ENCODE results near the gene CELSR1. TPM values are rescaled to one million over a fixed set of nuclear protein-coding genes. Genes with fewer than 3 reads are reported as not detected.

CELSR1 gene
- total RNA-seq, 1 experiment from 2014 or later, result 22.6 TPM

DNA sequence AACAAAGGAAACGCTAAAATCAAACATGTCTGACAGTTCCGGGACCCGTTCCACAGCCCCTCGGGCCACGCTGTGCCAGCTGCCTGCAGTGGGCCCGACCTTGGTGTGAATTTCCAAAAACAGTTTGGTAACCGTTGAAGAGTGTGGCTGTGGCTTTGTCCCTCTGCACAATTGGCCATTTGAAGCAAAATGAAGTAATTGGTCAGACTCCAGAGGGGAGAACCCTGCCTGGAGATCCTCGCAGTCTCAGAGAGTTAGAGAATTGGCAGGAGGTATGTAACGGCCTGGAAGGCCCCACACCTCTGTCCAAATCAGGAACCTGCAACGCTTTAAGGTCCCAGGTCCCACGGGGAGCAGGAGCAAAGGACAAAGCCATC lies 175.6 kb downstream of the CELSR1 start:
- H3K27me3 Mint-ChIP-seq (ENCODE audit: low read depth), result no peaks in the 10 kb centered on the region; the same call in 1 of the 2 replicates
- no peak overlapping the region for H4K5ac ChIP-seq (ENCODE audit: insufficient read length, low read depth, low read length)
- H3K27ac ChIP-seq (ENCODE audit: insufficient read length, low read depth, low read length), result no peak overlapping the region
- no peak overlapping the region for H3K14ac ChIP-seq (ENCODE audit: insufficient read depth, low read length)
- no peaks in the 10 kb centered on the region; the same call in 1 of the 2 replicates for H3K4me1 ChIP-seq (ENCODE audit: insufficient read depth, low read length)
- no peaks in the 10 kb centered on the region for H4K20me1 ChIP-seq (ENCODE audit: control insufficient read depth, insufficient read depth, insufficient read length)
- no peak overlapping the region for H3K18ac ChIP-seq (ENCODE audit: insufficient read length, low read depth, low read length)
- H2AK5ac ChIP-seq (ENCODE audit: insufficient read length, low read length), result no peak overlapping the region
- no peaks in the 10 kb centered on the region for H3K23me2 ChIP-seq (ENCODE audit: insufficient read length, low read depth, low read length, poor library complexity, severe bottlenecking)
- no peak overlapping the region; a peak in 1 of 7 replicates for H3K27ac Mint-ChIP-seq
- no peak overlapping the region for H3K56ac ChIP-seq (ENCODE audit: insufficient read length, low read depth, low read length)
- H3K79me2 ChIP-seq (ENCODE audit: insufficient read depth, low read length), result no peaks in the 10 kb centered on the region
- H2BK120ac ChIP-seq (ENCODE audit: low read depth, low read length, poor library complexity, severe bottlenecking), result no peak overlapping the region
- H2BK5ac ChIP-seq (ENCODE audit: insufficient read length, low read length), result no peak overlapping the region
- H3K4ac ChIP-seq (ENCODE audit: low read depth, low read length), result no peak overlapping the region
- no peak overlapping the region for H4K8ac ChIP-seq (replicated peaks; ENCODE audit: insufficient read length, low read depth, low read length)
- peaks cover 11 to 47% (median 46%) of the 10 kb centered on the region in 3 experiments; a peak in 6 of 7 replicates for H3K36me3 Mint-ChIP-seq (ENCODE audit: insufficient read depth in 1 of 3, low read depth in 3 of 3)
- H3K4me2 ChIP-seq (ENCODE audit: insufficient read depth, insufficient read length, low read length), result no peak overlapping the region
- H3K4me3 Mint-ChIP-seq, result no peak overlapping the region
- H3K27me3 ChIP-seq (ENCODE audit: insufficient read depth, low read length), result no peaks in the 10 kb centered on the region
- DNase-seq, result no peak
- no peak overlapping the region for H2BK15ac ChIP-seq (ENCODE audit: low read depth, low read length)
- no peak overlapping the region for H3K23ac ChIP-seq (ENCODE audit: insufficient read length, low read depth, low read length)
- H3K9ac ChIP-seq (ENCODE audit: extremely low read depth, insufficient read length, low read length), result no peak overlapping the region
- no peaks in the 10 kb centered on the region for H3K79me1 ChIP-seq (ENCODE audit: insufficient read depth, low read depth, low read length, poor library complexity, severe bottlenecking)
- no peaks in the 10 kb centered on the region for H3K9me3 ChIP-seq (ENCODE audit: control insufficient read depth, low read depth, low read length)
- no peak overlapping the region for H2BK20ac ChIP-seq (ENCODE audit: low read depth, low read length, poor library complexity, severe bottlenecking)
- no peaks in the 10 kb centered on the region; a peak in 1 of 4 replicates for H3K4me1 Mint-ChIP-seq
- no peak overlapping the region for H3T11ph ChIP-seq (ENCODE audit: low read length)
- no CpG with 5 or more reads among the region's 11 CpGs for WGBS (ENCODE audit: extremely low coverage, insufficient read length, low lambda C conversion rate)
- H2AFZ ChIP-seq (ENCODE audit: low read length), result no peak overlapping the region
- no peak overlapping the region for H4K91ac ChIP-seq (ENCODE audit: insufficient read length, low read depth, low read length)
- H2BK12ac ChIP-seq (ENCODE audit: insufficient read length, low read depth, low read length), result no peak overlapping the region
- TF ChIP-seq, protein P1, sequence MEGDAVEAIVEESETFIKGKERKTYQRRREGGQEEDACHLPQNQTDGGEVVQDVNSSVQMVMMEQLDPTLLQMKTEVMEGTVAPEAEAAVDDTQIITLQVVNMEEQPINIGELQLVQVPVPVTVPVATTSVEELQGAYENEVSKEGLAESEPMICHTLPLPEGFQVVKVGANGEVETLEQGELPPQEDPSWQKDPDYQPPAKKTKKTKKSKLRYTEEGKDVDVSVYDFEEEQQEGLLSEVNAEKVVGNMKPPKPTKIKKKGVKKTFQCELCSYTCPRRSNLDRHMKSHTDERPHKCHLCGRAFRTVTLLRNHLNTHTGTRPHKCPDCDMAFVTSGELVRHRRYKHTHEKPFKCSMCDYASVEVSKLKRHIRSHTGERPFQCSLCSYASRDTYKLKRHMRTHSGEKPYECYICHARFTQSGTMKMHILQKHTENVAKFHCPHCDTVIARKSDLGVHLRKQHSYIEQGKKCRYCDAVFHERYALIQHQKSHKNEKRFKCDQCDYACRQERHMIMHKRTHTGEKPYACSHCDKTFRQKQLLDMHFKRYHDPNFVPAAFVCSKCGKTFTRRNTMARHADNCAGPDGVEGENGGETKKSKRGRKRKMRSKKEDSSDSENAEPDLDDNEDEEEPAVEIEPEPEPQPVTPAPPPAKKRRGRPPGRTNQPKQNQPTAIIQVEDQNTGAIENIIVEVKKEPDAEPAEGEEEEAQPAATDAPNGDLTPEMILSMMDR (conservative IDR thresholded peaks at IDR 0.05), result no peak
- H3K9me3 Mint-ChIP-seq, result peaks cover 2 to 8% of the 10 kb centered on the region in 2 experiments; a peak in 2 of 5 replicates

Measured in H9 (cell line).